ENCODE data around the gene GJB2.
"Not testable (repeated sequence)": the region's sequence is repeated elsewhere in the genome, so short reads cannot be mapped to it uniquely, and the experiment has no call there.

Gene GJB2

GRCh38 chr13:20165417-20166257 lies 27.1 kb downstream of the GJB2 start:
- DNase-seq, result no peak

GRCh38 chr13:20161951-20162300 lies 30.8 kb downstream of the GJB2 start:
- no peak for DNase-seq

GRCh38 chr13:20161275-20161950 lies 31.3 kb downstream of the GJB2 start:
- DNase-seq, result peak; percentile 34

- peak; percentile 48 for DNase-seq
Measured at GRCh38 chr13:20160306-20161274, 32.1 kb downstream of the GJB2 start, which contains the start of gene GJA3. Gene GJA3, minus strand, starts transcription at chr13:20161052. Its CDS starts 17,764 bp downstream, at chr13:20143288.

GRCh38 chr13:20159646-20160305 lies 33.0 kb downstream of the GJB2 start:
- DNase-seq, result peak; percentile 24

GRCh38 chr13:20157151-20157796 lies 35.5 kb downstream of the GJB2 start:
- DNase-seq, result no peak

- no peak for DNase-seq
Measured at GRCh38 chr13:20156702-20157101, 36.0 kb downstream of the GJB2 start.

- not testable (repeated sequence) for DNase-seq
Measured at GRCh38 chr13:20153290-20153689, 39.4 kb downstream of the GJB2 start.

- DNase-seq, result no peak
Measured at GRCh38 chr13:20151612-20152011, 41.1 kb downstream of the GJB2 start.

- no peak for DNase-seq
Measured at GRCh38 chr13:20151016-20151415, 41.7 kb downstream of the GJB2 start.

- DNase-seq, result no peak
Measured at GRCh38 chr13:20150561-20150960, 42.2 kb downstream of the GJB2 start.

- no peak for DNase-seq
Measured at GRCh38 chr13:20149762-20150161, 43.0 kb downstream of the GJB2 start.

- no peak for DNase-seq
Measured at GRCh38 chr13:20148501-20149183, 44.1 kb downstream of the GJB2 start.

- DNase-seq, result no peak
Measured at GRCh38 chr13:20146381-20146780, 46.4 kb downstream of the GJB2 start.

GRCh38 chr13:20145521-20145920 lies 47.2 kb downstream of the GJB2 start:
- DNase-seq, result no peak

GRCh38 chr13:20144141-20144850 lies 48.4 kb downstream of the GJB2 start:
- DNase-seq, result no peak

GRCh38 chr13:20142927-20143480 lies 49.7 kb downstream of the GJB2 start:
- no peak for DNase-seq

GRCh38 chr13:20142023-20142926 lies 50.5 kb downstream of the GJB2 start:
- no peak for DNase-seq

Data from activated CD4-positive, alpha-beta T cell treated with anti-CD3 and anti-CD28 coated beads, Interleukin-2, amount 50 U/mL, for 16 hours (primary cell).